ENCODE measurements around the gene CELSR1. TPM values are rescaled to one million over a fixed set of nuclear protein-coding genes. Genes with fewer than 3 reads are reported as not detected.

CELSR1 gene
- total and polyA plus RNA-seq, 2 donors (not counting 1 experiment from before 2014, with no cell fraction given), result 30.2 to 34.8 TPM

GRCh38 chr22:46515208-46516111 is 22.0 kb downstream of the CELSR1 start:
- ATAC-seq (ENCODE audit: low read depth), result no peak
- H3K9me3 Mint-ChIP-seq (ENCODE audit: insufficient read depth), result no peaks in the 10 kb centered on the region
- Histone ChIP-seq H4K20me1 (ENCODE audit: control insufficient read depth, insufficient read depth, low read length, poor library complexity, severe bottlenecking) (no peaks in the 10 kb centered on the region), H3K27me3 (replicated peaks in 1 of 4; ENCODE audit: control extremely low read depth in 1 of 4, control insufficient read depth in 3 of 4, insufficient read depth in 4 of 4, low read length in 3 of 4) (no peaks in the 10 kb centered on the region), H3K4me1 (ENCODE audit: control insufficient read depth in 2 of 2, insufficient read depth in 2 of 2, low read length in 2 of 2) (no peaks in the 10 kb centered on the region), H2AFZ (ENCODE audit: insufficient read depth, low read depth, low read length, poor library complexity, severe bottlenecking) (no peak overlapping the region), H3K4me2 (replicated peaks; ENCODE audit: low read depth, low read length, poor library complexity, severe bottlenecking) (no peak overlapping the region), H3K4me3 (ENCODE audit: control extremely low read depth in 1 of 5, extremely low read depth in 1 of 5, insufficient read depth in 1 of 5, low read depth in 2 of 5, low read length in 4 of 5) (no peak overlapping the region), H3K79me2 (ENCODE audit: control insufficient read depth, insufficient read depth, low read length) (no peaks in the 10 kb centered on the region), H3K9me3 (ENCODE audit: control extremely low read depth in 1 of 3, control insufficient read depth in 2 of 3, insufficient read depth in 1 of 3, low read length in 2 of 3) (no peaks in the 10 kb centered on the region), H3K36me3 (replicated peaks in 1 of 2; ENCODE audit: control extremely low read depth in 1 of 2, control insufficient read depth in 1 of 2, extremely low read depth in 1 of 2, insufficient read depth in 2 of 2, low read length in 1 of 2) (no peaks in the 10 kb centered on the region), H3K27ac (ENCODE audit: low read length in 2 of 2) (no peak overlapping the region), H3K9ac (ENCODE audit: low read length) (no peak overlapping the region)
- H3K4me1 Mint-ChIP-seq, result no peaks in the 10 kb centered on the region
- DNase-seq, result no peak
- peaks cover 6% of the 10 kb centered on the region for H3K27me3 Mint-ChIP-seq
- ChIA-PET CTCF (no interaction called here), POLR2A (no interaction called here)
- intact Hi-C loops (cut with micrococcal nuclease), result no loop called here
- no peak overlapping the region for H3K4me3 Mint-ChIP-seq
- WGBS (ENCODE audit: insufficient coverage), result 87% methylated on average over 2 of the region's 10 CpGs
- no peak for TF ChIP-seq CTCF (IDR thresholded peaks at IDR 0.05)
- no peak overlapping the region for H3K27ac Mint-ChIP-seq

GRCh38 chr22:46514592-46515207 is 22.7 kb downstream of the CELSR1 start:
- Histone ChIP-seq H3K27me3 (replicated peaks in 1 of 4; ENCODE audit: control extremely low read depth in 1 of 4, control insufficient read depth in 3 of 4, insufficient read depth in 4 of 4, low read length in 3 of 4) (peaks cover 0 to 3% (median 0%) of the 10 kb centered on the region in 4 experiments), H4K20me1 (ENCODE audit: control insufficient read depth, insufficient read depth, low read length, poor library complexity, severe bottlenecking) (no peaks in the 10 kb centered on the region), H3K4me3 (ENCODE audit: control extremely low read depth in 1 of 5, extremely low read depth in 1 of 5, insufficient read depth in 1 of 5, low read depth in 2 of 5, low read length in 4 of 5) (no peak overlapping the region), H3K79me2 (ENCODE audit: control insufficient read depth, insufficient read depth, low read length) (no peaks in the 10 kb centered on the region), H3K4me2 (replicated peaks; ENCODE audit: low read depth, low read length, poor library complexity, severe bottlenecking) (no peak overlapping the region), H3K27ac (ENCODE audit: low read length in 2 of 2) (no peak overlapping the region), H3K4me1 (ENCODE audit: control insufficient read depth in 2 of 2, insufficient read depth in 2 of 2, low read length in 2 of 2) (no peaks in the 10 kb centered on the region), H3K9me3 (ENCODE audit: control extremely low read depth in 1 of 3, control insufficient read depth in 2 of 3, insufficient read depth in 1 of 3, low read length in 2 of 3) (no peaks in the 10 kb centered on the region), H3K9ac (ENCODE audit: low read length) (no peak overlapping the region), H3K36me3 (replicated peaks in 1 of 2; ENCODE audit: control extremely low read depth in 1 of 2, control insufficient read depth in 1 of 2, extremely low read depth in 1 of 2, insufficient read depth in 2 of 2, low read length in 1 of 2) (no peaks in the 10 kb centered on the region), H2AFZ (ENCODE audit: insufficient read depth, low read depth, low read length, poor library complexity, severe bottlenecking) (no peak overlapping the region)
- 90% methylated on average over 10 of the region's 16 CpGs for WGBS (ENCODE audit: insufficient coverage)
- ATAC-seq (ENCODE audit: low read depth) (no peak), DNase-seq (no peak)
- Mint-ChIP-seq H3K4me1 (no peaks in the 10 kb centered on the region), H3K9me3 (ENCODE audit: insufficient read depth) (no peaks in the 10 kb centered on the region), H3K4me3 (no peak overlapping the region), H3K27me3 (peaks cover 6% of the 10 kb centered on the region), H3K27ac (no peak overlapping the region)
- intact Hi-C loops (cut with micrococcal nuclease), result no loop called here
- POLR2A ChIA-PET, result no interaction called here
- CTCF ChIA-PET, result no interaction called here
- TF ChIP-seq EZH2 (IDR thresholded peaks at IDR 0.05; ENCODE audit: borderline replicate concordance, insufficient read depth, low read depth, low read length, poor library complexity, severe bottlenecking), result no peak
- no peak for TF ChIP-seq CTCF (IDR thresholded peaks at IDR 0.05)
